ENCODE measurements around the gene CCDC28B.

CCDC28B gene

GRCh38 chr1:32220746-32221580 is 20.6 kb downstream of the CCDC28B start:
- H3K27me3 ChIP-seq (ENCODE audit: insufficient read depth, poor library complexity, severe bottlenecking): no peaks in the 10 kb centered on the region
- DNase-seq (ENCODE audit: low read depth in 1 of 2, low spot score in 1 of 2): no peak
- H3K4me3 ChIP-seq (replicated peaks; ENCODE audit: insufficient read depth, low read length): no peak overlapping the region; the same call in 1 of the 2 replicates
- no peak overlapping the region for H3K27ac ChIP-seq (replicated peaks)
- TF ChIP-seq SPI1 (IDR thresholded peaks at IDR 0.05; ENCODE audit: borderline replicate concordance, low read depth): no peak

DNA sequence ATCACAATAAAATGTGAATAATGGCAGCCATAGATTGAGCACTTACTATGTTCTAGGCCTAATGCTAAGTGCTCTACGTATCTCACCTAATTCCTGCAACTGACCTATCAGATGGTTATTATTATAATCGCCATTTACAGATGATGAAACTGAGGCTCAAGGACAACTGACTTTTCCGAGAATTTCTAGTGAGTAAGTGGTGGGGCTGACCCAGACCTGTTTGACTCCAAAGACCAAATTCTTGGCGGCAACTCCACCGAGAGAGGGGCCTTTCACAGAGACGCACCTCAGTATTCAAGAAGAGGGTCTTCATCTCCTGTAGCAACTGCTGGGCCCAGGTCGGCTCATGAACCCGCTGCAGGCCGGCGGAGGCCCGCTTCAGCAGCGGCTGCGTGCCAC is 21.2 kb downstream of the CCDC28B start:
- Histone ChIP-seq H3K27ac (replicated peaks) (peak overlapping the region; percentile 75), H3K27me3 (ENCODE audit: insufficient read depth, poor library complexity, severe bottlenecking) (no peaks in the 10 kb centered on the region), H3K4me3 (replicated peaks; ENCODE audit: insufficient read depth, low read length) (peak overlapping the region; percentile 94)
- no peak for DNase-seq (ENCODE audit: low read depth in 1 of 2, low spot score in 1 of 2)
- TF ChIP-seq CTCF (IDR thresholded peaks at IDR 0.05; ENCODE audit: insufficient read depth, low read length): no peak
- no peak for TF ChIP-seq SPI1 (IDR thresholded peaks at IDR 0.05; ENCODE audit: borderline replicate concordance, low read depth)
- TF ChIP-seq GABPA (IDR thresholded peaks at IDR 0.05; ENCODE audit: low read depth): no peak
- TF ChIP-seq POLR2AphosphoS5 (IDR thresholded peaks at IDR 0.05; ENCODE audit: low read depth): no peak

DNA sequence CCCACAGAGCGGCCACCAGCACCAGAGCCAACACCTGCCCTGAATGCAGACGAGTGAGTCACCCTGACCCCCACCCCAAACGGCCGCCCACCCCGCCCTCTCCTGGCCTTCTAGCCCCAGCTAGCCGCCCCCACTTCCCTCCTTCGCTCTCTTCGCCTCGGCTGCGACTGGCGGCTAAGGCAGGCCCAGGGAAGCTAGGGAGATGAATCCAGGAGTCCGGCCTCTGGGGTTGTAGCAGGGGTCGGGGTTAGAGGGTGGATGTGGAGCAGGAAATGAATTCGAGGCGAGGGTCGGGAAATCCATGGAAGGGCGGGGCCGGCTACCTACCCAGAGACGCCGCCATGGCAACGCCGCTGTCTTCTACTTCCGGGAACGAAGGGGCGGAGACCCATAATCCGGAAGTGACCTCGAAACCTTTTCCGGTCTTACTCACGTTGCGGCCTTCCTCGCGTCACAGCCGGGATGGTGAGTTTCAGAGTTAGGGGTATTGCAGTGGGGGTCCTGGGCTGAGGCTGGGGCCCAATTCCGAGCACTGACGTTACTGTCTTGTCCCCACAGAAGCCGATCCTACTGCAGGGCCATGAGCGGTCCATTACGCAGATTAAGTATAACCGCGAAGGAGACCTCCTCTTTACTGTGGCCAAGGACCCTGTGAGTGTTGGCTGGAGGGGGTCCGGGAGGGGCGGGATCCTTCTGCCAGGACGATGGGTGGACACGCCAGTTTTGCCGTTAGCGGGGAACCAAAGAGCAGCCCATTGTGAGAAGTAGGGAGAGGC is 21.8 kb downstream of the CCDC28B start, which contains the start of the genes EIF3I and TMEM234:
Gene EIF3I, plus strand, starts transcription at position 428 of the 776 bp plus-strand sequence. Its CDS starts 35 bp downstream, at position 463.
Gene TMEM234, minus strand, starts transcription at position 374 of the 776 bp plus-strand sequence. Its CDS starts 31 bp downstream, at position 343.
- peak; percentile 86 to 92 for DNase-seq (ENCODE audit: low read depth in 1 of 2, low spot score in 1 of 2)
- peak within 1 kb of the TSS; percentile 94 for H3K4me3 ChIP-seq (replicated peaks; ENCODE audit: insufficient read depth, low read length)
- peak; percentile 87 for TF ChIP-seq GABPA (IDR thresholded peaks at IDR 0.05; ENCODE audit: low read depth)
- TF ChIP-seq CTCF (IDR thresholded peaks at IDR 0.05; ENCODE audit: insufficient read depth, low read length): no peak
- peak; percentile 85 for TF ChIP-seq POLR2AphosphoS5 (IDR thresholded peaks at IDR 0.05; ENCODE audit: low read depth)
- TF ChIP-seq, protein P1, sequence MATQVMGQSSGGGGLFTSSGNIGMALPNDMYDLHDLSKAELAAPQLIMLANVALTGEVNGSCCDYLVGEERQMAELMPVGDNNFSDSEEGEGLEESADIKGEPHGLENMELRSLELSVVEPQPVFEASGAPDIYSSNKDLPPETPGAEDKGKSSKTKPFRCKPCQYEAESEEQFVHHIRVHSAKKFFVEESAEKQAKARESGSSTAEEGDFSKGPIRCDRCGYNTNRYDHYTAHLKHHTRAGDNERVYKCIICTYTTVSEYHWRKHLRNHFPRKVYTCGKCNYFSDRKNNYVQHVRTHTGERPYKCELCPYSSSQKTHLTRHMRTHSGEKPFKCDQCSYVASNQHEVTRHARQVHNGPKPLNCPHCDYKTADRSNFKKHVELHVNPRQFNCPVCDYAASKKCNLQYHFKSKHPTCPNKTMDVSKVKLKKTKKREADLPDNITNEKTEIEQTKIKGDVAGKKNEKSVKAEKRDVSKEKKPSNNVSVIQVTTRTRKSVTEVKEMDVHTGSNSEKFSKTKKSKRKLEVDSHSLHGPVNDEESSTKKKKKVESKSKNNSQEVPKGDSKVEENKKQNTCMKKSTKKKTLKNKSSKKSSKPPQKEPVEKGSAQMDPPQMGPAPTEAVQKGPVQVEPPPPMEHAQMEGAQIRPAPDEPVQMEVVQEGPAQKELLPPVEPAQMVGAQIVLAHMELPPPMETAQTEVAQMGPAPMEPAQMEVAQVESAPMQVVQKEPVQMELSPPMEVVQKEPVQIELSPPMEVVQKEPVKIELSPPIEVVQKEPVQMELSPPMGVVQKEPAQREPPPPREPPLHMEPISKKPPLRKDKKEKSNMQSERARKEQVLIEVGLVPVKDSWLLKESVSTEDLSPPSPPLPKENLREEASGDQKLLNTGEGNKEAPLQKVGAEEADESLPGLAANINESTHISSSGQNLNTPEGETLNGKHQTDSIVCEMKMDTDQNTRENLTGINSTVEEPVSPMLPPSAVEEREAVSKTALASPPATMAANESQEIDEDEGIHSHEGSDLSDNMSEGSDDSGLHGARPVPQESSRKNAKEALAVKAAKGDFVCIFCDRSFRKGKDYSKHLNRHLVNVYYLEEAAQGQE (IDR thresholded peaks at IDR 0.05; ENCODE audit: insufficient replicate concordance, low read depth): peak; percentile 58
- peak; percentile 35; the same call in 1 of the 2 replicates for TF ChIP-seq SPI1 (IDR thresholded peaks at IDR 0.05; ENCODE audit: borderline replicate concordance, low read depth)
- no peaks in the 10 kb centered on the region for H3K27me3 ChIP-seq (ENCODE audit: insufficient read depth, poor library complexity, severe bottlenecking)
- H3K27ac ChIP-seq (replicated peaks): peak within 1 kb of the TSS; percentile 75

- H3K27me3 ChIP-seq (ENCODE audit: insufficient read depth, poor library complexity, severe bottlenecking): no peaks in the 10 kb centered on the region
- no peak overlapping the region for H3K4me3 ChIP-seq (replicated peaks; ENCODE audit: insufficient read depth, low read length)
- TF ChIP-seq POLR2AphosphoS5 (IDR thresholded peaks at IDR 0.05; ENCODE audit: low read depth): no peak
- no peak for TF ChIP-seq CTCF (IDR thresholded peaks at IDR 0.05; ENCODE audit: insufficient read depth, low read length)
- no peak for TF ChIP-seq GABPA (IDR thresholded peaks at IDR 0.05; ENCODE audit: low read depth)
- no peak for TF ChIP-seq SPI1 (IDR thresholded peaks at IDR 0.05; ENCODE audit: borderline replicate concordance, low read depth)
- TF ChIP-seq, protein P1 (IDR thresholded peaks at IDR 0.05; ENCODE audit: insufficient replicate concordance, low read depth): no peak
- DNase-seq (ENCODE audit: low read depth in 1 of 2, low spot score in 1 of 2): no peak
- H3K27ac ChIP-seq (replicated peaks): no peak overlapping the region
These were observed 23.3 kb downstream of the CCDC28B start for GRCh38 chr1:32223683-32224082.

Data from HL-60 (cell line).